HFFc6 (cell line): ENCODE data around the gene SSH3. TPM values are rescaled to one million over a fixed set of nuclear protein-coding genes. Genes with fewer than 3 reads are reported as not detected.

ENCODE experiments used
- DNase-seq: peaks from one replicate; pipeline ENCODE4 v3.0.0-alpha.2; 2018
- H3K27ac Mint-ChIP-seq: 2 replicates; pipeline ENCODE4 v1.8.0; 2020; ENCODE audit warnings: mild to moderate bottlenecking, mixed read lengths
- H3K27me3 Mint-ChIP-seq: 2 replicates; pipeline ENCODE4 v1.8.0; 2021; ENCODE audit warnings: mild to moderate bottlenecking, moderate library complexity, mixed read lengths; ENCODE audit not compliant: insufficient read depth
- H3K36me3 Mint-ChIP-seq: 2 replicates; pipeline ENCODE4 v1.8.0; 2021; ENCODE audit warnings: low read depth, mixed read lengths
- H3K4me1 Mint-ChIP-seq: 2 replicates; pipeline ENCODE4 v1.8.0; 2020; ENCODE audit warnings: low read depth, mixed read lengths
- H3K4me3 Mint-ChIP-seq: 2 replicates; pipeline ENCODE4 v1.8.0; 2020; ENCODE audit warnings: mild to moderate bottlenecking, moderate library complexity, mixed read lengths
- H3K9me3 Mint-ChIP-seq: 2 replicates; pipeline ENCODE4 v1.8.0; 2020; ENCODE audit warnings: mild to moderate bottlenecking, mixed read lengths
- total RNA-seq, 6 experiments: library from RNA; stranded (reverse); fragmentation: NEBNext Ultra II Directional; extraction: Animal tissue kit (Norgen Biotek cat#: 25700); gene quantifications; 2 replicates in 1 of 6; 3 replicates in 5 of 6; pipeline ENCODE4 v1.2.3, GENCODE V29; 2021
- TF ChIP-seq, protein P1 (sequence below): fragments of 200-600 bp; sonication (generic); IDR thresholded peaks from 2 replicates; pipeline ENCODE4 v1.5.0; 2021; ENCODE audit warnings: antibody characterized with exemption, mild to moderate bottlenecking

The SSH3 gene
- total RNA-seq, 6 experiments from 2014 or later: 17.0 to 28.7 (median 22.6) TPM

DNA sequence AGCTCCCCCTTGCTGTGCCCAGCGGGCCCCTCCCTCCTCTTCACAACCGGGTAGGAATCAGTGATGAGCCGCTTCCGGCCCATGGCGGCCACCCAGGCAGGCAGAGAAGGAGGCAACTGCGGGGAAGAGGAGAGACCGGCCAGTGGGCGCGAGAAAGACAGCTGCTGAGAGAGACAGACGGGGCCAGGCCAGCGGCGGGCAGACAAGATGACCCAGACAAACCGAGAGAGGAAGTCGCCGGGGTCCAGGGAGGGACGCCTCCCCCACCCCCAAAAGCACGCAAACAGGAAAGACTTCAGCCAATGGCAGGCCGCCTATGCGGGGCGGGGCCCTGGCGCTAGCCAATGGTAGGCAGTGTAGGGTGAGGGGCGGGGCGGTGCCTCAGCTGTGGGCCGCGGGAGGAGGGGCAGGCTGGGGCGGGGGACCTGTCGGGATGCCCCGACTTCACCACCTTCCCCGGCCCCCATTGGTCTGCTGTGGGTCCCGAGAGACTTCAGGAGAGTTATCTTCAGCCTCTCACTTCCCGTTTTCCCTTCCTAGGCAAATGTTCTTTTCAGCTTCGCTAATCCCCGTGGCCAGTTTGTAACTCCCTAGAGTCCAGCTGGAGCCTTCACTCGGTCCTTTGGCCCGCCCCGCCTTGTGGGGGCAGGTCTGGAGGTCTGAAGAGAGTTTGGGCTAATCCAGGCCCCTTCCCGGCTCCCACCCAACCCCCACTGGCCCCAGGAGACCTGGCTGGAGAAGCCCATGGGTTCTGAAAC lies 50.2 kb downstream of the SSH3 start, which contains the start of gene POLD4:
Gene POLD4, minus strand, starts transcription at position 230 of the 758 bp plus-strand sequence. Its CDS starts 147 bp downstream, at position 83.
- H3K27ac Mint-ChIP-seq: peak within 1 kb of the TSS; percentile 100
- peaks cover 5% of the 10 kb centered on the region for H3K27me3 Mint-ChIP-seq
- TF ChIP-seq, protein P1, sequence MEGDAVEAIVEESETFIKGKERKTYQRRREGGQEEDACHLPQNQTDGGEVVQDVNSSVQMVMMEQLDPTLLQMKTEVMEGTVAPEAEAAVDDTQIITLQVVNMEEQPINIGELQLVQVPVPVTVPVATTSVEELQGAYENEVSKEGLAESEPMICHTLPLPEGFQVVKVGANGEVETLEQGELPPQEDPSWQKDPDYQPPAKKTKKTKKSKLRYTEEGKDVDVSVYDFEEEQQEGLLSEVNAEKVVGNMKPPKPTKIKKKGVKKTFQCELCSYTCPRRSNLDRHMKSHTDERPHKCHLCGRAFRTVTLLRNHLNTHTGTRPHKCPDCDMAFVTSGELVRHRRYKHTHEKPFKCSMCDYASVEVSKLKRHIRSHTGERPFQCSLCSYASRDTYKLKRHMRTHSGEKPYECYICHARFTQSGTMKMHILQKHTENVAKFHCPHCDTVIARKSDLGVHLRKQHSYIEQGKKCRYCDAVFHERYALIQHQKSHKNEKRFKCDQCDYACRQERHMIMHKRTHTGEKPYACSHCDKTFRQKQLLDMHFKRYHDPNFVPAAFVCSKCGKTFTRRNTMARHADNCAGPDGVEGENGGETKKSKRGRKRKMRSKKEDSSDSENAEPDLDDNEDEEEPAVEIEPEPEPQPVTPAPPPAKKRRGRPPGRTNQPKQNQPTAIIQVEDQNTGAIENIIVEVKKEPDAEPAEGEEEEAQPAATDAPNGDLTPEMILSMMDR: no peak
- peak; percentile 92 for DNase-seq
- H3K9me3 Mint-ChIP-seq: no peaks in the 10 kb centered on the region
- H3K4me3 Mint-ChIP-seq: peak within 1 kb of the TSS; percentile 98
- H3K36me3 Mint-ChIP-seq: no peaks in the 10 kb centered on the region
- H3K4me1 Mint-ChIP-seq: peaks cover 71% of the 10 kb centered on the region

DNA sequence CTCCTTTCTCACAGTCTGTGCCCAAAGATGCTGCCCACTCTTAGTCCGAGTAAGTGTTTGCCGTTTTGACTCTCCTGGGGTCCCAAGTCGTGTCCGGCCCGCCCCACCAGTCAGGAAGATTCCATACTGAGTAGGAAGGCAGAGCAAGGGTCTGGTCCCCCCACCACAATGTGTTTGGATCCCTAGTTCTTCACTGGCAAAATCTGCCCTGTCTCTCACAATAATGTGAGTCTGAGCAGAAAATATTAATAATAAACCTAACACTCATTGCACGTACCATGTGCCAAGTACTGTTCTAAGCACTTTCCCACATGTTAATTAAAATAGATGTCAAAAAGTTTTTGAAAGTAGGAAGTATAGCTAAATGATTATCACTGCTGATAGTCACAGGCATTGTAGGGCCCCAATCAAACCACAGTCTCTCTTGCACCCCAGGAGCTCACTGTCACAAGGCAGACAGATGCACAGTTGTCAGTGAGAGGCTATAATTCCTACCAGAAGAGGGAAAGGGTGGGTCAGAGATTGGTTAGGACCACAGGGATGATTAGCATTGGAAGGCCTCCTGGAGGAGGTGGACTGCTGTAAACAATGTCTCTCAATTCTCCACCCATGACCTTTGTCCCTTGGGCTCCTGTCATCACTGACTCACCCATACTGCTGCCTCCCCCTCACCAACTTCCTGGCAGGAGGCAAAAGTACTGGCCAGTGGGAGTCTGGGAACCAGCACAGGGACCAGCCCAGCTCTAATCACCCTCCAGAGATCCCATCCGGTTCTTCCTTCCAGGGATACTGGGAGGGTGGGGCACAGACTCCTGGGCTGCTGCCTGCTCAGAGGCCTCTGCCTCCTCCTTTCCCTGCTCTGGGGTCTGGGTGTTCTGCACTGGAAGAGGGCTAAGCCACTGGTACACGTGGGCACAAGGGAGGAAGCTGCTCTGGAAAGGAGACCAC lies 51.0 kb downstream of the SSH3 start:
- Mint-ChIP-seq H3K4me1 (peaks cover 70% of the 10 kb centered on the region), H3K9me3 (no peaks in the 10 kb centered on the region), H3K4me3 (peak overlapping the region; percentile 98), H3K27ac (peak overlapping the region; percentile 100), H3K27me3 (peaks cover 5% of the 10 kb centered on the region), H3K36me3 (no peaks in the 10 kb centered on the region)
- DNase-seq: peak; percentile 97
- TF ChIP-seq, protein P1: peak; percentile 61

DNA sequence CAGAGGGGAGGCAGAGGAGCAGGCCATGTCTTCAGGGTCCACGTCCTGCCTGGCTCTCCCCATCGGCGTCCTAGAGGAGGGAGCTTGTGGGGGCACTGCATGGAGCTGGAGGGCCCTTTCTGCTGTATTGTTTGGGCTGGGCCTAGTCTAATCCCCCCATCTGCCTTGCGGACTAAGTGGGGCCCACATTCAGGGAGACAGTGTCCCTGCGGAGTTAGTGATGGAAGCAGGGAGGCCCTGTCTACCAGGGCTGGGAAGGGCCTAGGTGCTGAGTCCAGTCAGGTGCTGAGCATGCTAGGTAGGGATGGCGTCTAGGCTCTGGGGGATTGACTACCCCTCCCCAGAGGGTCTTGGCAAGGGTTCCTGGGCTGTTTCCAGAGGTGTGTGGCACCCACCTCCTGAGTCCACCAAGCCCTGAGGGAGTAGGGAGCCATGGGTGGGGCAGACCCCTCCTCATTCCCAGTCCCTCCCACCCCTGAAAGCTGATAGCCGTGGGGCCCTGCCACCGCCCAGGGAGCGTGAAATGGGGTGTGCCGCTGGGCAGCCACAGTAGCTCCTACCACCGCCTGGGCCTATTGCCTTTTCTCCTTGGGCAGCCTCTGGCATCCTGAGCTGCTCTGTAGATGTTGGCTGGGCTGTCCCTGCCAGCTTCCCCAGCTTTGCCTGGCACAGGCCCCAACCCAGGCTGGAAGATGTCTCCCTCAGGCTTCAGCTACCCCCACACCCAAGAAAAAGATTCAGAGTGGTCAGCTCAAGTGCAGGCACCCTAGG lies 51.9 kb downstream of the SSH3 start:
- Mint-ChIP-seq H3K36me3 (no peaks in the 10 kb centered on the region), H3K4me3 (peak overlapping the region; percentile 98), H3K27me3 (peaks cover 5% of the 10 kb centered on the region), H3K4me1 (peaks cover 63% of the 10 kb centered on the region), H3K9me3 (no peaks in the 10 kb centered on the region), H3K27ac (peak overlapping the region; percentile 100)
- TF ChIP-seq, protein P1: no peak
- no peak for DNase-seq

DNA sequence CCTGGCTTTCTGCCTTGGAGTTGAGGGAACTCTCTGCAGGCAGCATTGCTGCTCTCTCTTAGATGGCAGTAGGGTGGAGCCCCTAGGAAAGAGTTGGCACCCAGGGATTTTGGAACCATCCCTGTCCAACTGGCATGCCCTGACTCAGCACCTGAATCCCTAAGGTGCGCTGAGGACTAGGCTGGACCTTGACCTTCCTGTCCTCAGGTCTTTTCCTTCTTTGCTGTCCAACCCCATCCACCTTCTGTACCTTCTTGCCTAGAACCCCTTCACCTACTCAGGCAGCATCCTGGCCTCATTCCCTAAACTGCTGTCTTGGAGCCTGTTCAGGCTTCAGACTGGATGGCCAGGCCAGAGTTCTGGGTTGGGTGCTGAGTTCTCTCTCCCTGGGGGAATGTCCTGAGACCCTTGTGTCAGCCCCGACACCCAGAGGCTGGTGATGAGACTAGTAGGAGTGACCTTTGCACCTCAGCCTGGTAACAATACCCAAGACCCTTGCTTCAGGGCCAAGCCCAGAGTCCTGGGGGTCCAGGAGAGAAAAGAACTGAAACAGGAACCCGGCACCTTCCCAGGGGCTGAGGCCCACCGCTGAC lies 52.6 kb downstream of the SSH3 start:
- Mint-ChIP-seq H3K4me1 (peaks cover 63% of the 10 kb centered on the region), H3K36me3 (no peaks in the 10 kb centered on the region), H3K27me3 (peaks cover 5% of the 10 kb centered on the region), H3K27ac (peak overlapping the region; percentile 100), H3K4me3 (no peak overlapping the region), H3K9me3 (no peaks in the 10 kb centered on the region)
- TF ChIP-seq, protein P1: no peak
- no peak for DNase-seq
